Ovary (tissue), 9 donors: Measurements from ENCODE around the gene TNFRSF1B. TPM values are rescaled to one million over a fixed set of nuclear protein-coding genes. Genes with fewer than 3 reads are reported as not detected.
A peak's percentile ranks its signal among the peaks of the same experiment; 100 is the strongest.

ENCODE experiments used
- DNase-seq, 5 donors: peaks; one replicate each; pipeline ENCODE4 v3.0.0-alpha.2; 2019 to 2020
- H3K27ac ChIP-seq, 2 donors: fragments of 200-600 bp; one replicate each; pipeline versions ENCODE4 v1.5.1 to v1.8.0; 2019 to 2022
- H3K27me3 ChIP-seq: fragments of 200-600 bp; one replicate; pipeline ENCODE4 v1.8.0; 2022
- H3K36me3 ChIP-seq: fragments of 200-600 bp; sonication (generic); one replicate; pipeline ENCODE4 v1.5.1; 2019
- H3K4me1 ChIP-seq: one replicate; pipeline ENCODE4 v1.8.1; 2013; ENCODE audit warnings: mild to moderate bottlenecking, moderate library complexity; ENCODE audit not compliant: insufficient read depth
- H3K4me3 ChIP-seq: fragments of 200-600 bp; sonication (generic); one replicate; pipeline ENCODE4 v1.5.1; 2017
- H3K9me3 ChIP-seq, 2 donors: fragments of 200-600 bp in 1 of 2; sonication (generic) in 1 of 2; one replicate each; pipeline versions ENCODE4 v1.5.1 to v1.8.1; 2013 to 2019; ENCODE audit warnings: mild to moderate bottlenecking in 1 of 2, moderate library complexity in 1 of 2
- EP300 ChIP-seq: sonication (generic); formaldehyde crosslinking; IDR thresholded peaks from one replicate; pipeline ENCODE4 v1.6.1; 2017; ENCODE audit warnings: antibody characterized with exemption
- POLR2A ChIP-seq: fragments of 450-650 bp; IDR thresholded peaks from one replicate; pipeline ENCODE4 v1.6.1; 2017; ENCODE audit warnings: antibody characterized with exemption, mild to moderate bottlenecking, moderate library complexity
- WGBS, 3 donors: extraction: QIAGEN DNeasy Blood & Tissue Kit in 1 of 3; methylation state at CpG; one replicate each; pipeline versions ENCODE4 v1.1.5 to v1.1.7; 2013 to 2017; 5-methylcytosine and 5-hydroxymethylcytosine counted together
- intact Hi-C, 4 donors: fragments of 100-400 bp; cut with DNase I; formaldehyde crosslinking; loops; one replicate each; pipeline versions ENCODE4 v1.11.0 to v1.15.1; 2022 to 2023
- polyA plus RNA-seq, 2 donors: library from polyadenylated mRNA; stranded (reverse); fragments of 200-250 nt in 1 of 2; fragments of 350-450 nt in 1 of 2; fragmentation: Illumina TruSeq in 1 of 2; extraction: RNeasy Lipid Tissue Mini Kit (QIAGEN cat#74804) in 1 of 2; gene quantifications; one replicate each; pipeline ENCODE4 v1.2.3, GENCODE V29; 2013 to 2014
- total RNA-seq, 7 donors: library from RNA; depleted of rRNA in 2 of 7; stranded (reverse); fragments of >200 nt in 2 of 7; fragmentation: NEBNext Ultra II Directional in 3 of 7; extraction: Animal tissue kit (Norgen Biotek cat#: 25700) in 3 of 7; gene quantifications; one replicate each; pipeline versions ENCODE4 v1.1.0 to v1.2.4, GENCODE V29; 2016 to 2023
- TF ChIP-seq, protein P1 (sequence below), 3 donors: fragments of 450-650 bp in 2 of 3; fragments of 200-600 bp in 1 of 3; IDR thresholded peaks; one replicate each; pipeline versions ENCODE4 v1.5.1 to v1.8.0; 2016 to 2022; ENCODE audit warnings: antibody characterized with exemption in 3 of 3, mild to moderate bottlenecking in 1 of 3
- donor health status: DM: no; HTN: no; CAD: no; lungs with moderate emphysema.
- donor health status: DM: no; HTN: no; CAD: no.
- donor health status: Bipolar disorder and iron deficiency.
- donor health status: DM: yes; HTN: yes; CAD: no.
- donor health status: DM: no; HTN: no; CAD: no.
- donor health status: DM: yes; HTN: yes; CAD: no.

Gene TNFRSF1B
- total and polyA plus RNA-seq, 9 donors: 10.3 to 27.6 (median 18.7) TPM

- no peak overlapping the region for H3K27ac ChIP-seq
- H3K4me3 ChIP-seq: no peak overlapping the region
- no peaks in the 10 kb centered on the region for H3K9me3 ChIP-seq
- 82 to 84% (median 83%) methylated on average over 7 of the region's 7 CpGs for WGBS, 3 donors
- peaks cover 5% of the 10 kb centered on the region for H3K4me1 ChIP-seq
- H3K36me3 ChIP-seq: no peaks in the 10 kb centered on the region
- no peak for DNase-seq
- TF ChIP-seq POLR2A: no peak
- TF ChIP-seq, protein P1, sequence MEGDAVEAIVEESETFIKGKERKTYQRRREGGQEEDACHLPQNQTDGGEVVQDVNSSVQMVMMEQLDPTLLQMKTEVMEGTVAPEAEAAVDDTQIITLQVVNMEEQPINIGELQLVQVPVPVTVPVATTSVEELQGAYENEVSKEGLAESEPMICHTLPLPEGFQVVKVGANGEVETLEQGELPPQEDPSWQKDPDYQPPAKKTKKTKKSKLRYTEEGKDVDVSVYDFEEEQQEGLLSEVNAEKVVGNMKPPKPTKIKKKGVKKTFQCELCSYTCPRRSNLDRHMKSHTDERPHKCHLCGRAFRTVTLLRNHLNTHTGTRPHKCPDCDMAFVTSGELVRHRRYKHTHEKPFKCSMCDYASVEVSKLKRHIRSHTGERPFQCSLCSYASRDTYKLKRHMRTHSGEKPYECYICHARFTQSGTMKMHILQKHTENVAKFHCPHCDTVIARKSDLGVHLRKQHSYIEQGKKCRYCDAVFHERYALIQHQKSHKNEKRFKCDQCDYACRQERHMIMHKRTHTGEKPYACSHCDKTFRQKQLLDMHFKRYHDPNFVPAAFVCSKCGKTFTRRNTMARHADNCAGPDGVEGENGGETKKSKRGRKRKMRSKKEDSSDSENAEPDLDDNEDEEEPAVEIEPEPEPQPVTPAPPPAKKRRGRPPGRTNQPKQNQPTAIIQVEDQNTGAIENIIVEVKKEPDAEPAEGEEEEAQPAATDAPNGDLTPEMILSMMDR (IDR thresholded peaks at IDR 0.05): no peak
- no peaks in the 10 kb centered on the region for H3K27me3 ChIP-seq
- intact Hi-C loops: no loop called here
Measured at GRCh38 chr1:12228979-12229378, 62.2 kb downstream of the TNFRSF1B start.

GRCh38 chr1:12229386-12229834, 62.6 kb downstream of the TNFRSF1B start:
- Histone ChIP-seq H3K9me3 (no peaks in the 10 kb centered on the region), H3K4me3 (peak overlapping the region; percentile 100), H3K36me3 (no peaks in the 10 kb centered on the region), H3K4me1 (peaks cover 5% of the 10 kb centered on the region), H3K27me3 (no peaks in the 10 kb centered on the region), H3K27ac (no peak overlapping the region)
- intact Hi-C loops: no loop called here
- 55 to 62% (median 58%) methylated on average over 13 of the region's 13 CpGs for WGBS, 3 donors
- DNase-seq: no peak
- TF ChIP-seq, protein P1 (IDR thresholded peaks at IDR 0.05): no peak
- TF ChIP-seq EP300: no peak
- TF ChIP-seq POLR2A: no peak

DNA sequence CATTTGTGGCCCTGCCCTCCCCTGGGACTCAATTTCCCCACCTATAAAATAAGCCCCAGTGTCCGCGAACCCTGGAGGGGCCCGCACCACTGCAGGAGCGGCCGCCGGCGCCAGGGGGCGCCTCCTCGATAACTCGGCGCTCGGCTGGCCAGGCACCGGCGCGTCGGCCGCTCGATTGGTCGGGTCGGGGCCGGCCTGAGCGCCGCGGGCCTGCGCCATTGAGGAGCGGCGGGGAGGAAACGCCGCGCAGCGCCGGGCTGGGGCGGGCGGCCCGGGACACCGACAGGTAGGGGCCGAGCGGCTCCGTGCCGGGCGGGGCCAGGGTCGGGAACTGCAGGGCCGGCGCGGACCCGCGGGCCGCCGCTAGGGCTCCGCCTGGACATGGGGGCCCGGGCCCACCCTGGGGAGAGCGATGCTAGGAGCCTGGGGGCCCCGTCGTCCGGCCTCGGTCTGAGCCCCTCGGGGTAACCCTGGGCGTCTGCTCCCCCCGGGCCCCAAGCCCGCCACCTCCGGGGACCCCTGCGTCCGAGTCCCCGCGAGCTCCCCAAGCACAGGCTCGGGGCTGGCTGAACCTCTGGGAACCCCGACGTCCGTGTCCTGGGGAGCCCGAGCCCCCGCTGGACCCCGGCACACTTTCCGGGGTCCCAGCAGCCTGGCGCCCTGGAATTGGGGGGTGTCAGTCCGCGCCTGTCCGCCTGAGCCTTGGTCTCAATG, 63.2 kb downstream of the TNFRSF1B start, which contains the start of gene VPS13D:
VPS13D (plus strand) TSS at position 196 of the 714 bp plus-strand sequence. CDS start 4,237 bp downstream, outside the sequence.
- intact Hi-C loops: no loop called here
- TF ChIP-seq EP300 (no peak), POLR2A (peak; percentile 39)
- TF ChIP-seq, protein P1 (IDR thresholded peaks at IDR 0.05): peak; percentile 83 to 97 (median 95)
- no peaks in the 10 kb centered on the region for H3K36me3 ChIP-seq
- H3K4me1 ChIP-seq: peaks cover 5% of the 10 kb centered on the region
- DNase-seq: peak; percentile 77 to 89 (median 86)
- H3K27ac ChIP-seq: peak within 1 kb of the TSS; percentile 50 to 83
- H3K9me3 ChIP-seq: no peaks in the 10 kb centered on the region
- H3K27me3 ChIP-seq: no peaks in the 10 kb centered on the region
- WGBS, 3 donors: 0 to 1% (median 0%) methylated on average over 18 to 77 of the region's 77 CpGs
- peak within 1 kb of the TSS; percentile 100 for H3K4me3 ChIP-seq

DNA sequence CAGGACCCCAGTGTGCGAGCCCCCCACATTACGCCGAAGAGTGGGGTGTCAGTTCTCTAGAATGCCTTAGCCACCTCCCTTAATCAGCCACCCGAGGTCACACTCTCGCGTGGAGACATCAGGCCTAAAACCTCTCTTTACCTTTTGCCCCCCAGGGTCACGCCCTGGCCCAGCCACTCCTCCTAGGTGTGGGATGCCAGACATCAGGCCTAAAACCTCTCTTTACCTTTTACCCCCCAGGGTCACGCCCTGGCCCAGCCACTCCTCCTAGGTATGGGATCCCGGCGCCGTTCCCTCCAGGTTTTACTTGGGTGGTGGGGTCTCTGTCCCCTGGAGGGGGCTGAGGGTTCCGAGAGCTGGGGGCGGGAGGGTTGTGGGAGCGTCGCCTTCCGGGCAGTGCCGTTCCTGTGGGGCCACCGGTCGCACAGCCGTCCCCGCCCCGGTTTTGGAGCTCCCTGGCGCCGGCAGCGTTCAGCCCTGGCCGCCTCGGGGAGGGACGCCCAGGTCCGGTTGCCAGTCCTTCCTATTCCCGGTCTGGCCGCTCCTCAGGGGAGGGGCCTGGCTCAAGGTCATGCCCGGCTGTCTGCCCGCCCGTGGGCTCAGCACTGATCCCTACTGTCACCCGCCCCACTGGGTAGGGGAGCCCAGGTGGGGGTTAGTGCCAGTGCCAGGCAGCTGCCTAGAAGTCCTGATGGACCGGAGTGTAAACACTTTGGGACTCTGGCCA, 63.9 kb downstream of the TNFRSF1B start:
- intact Hi-C loops: no loop called here
- TF ChIP-seq, protein P1 (IDR thresholded peaks at IDR 0.05): no peak
- TF ChIP-seq EP300: no peak
- TF ChIP-seq POLR2A: no peak
- peak; percentile 26 to 64 (median 43) for DNase-seq

More for the DNA sequence above, 63.9 kb downstream of the TNFRSF1B start:
- peaks cover 5% of the 10 kb centered on the region for H3K4me1 ChIP-seq
- no peaks in the 10 kb centered on the region for H3K27me3 ChIP-seq
- peak overlapping the region; percentile 50 to 83 for H3K27ac ChIP-seq
- no peaks in the 10 kb centered on the region for H3K36me3 ChIP-seq
- 0 to 1% (median 0%) methylated on average over 36 of the region's 36 CpGs for WGBS, 3 donors
- peak overlapping the region; percentile 100 for H3K4me3 ChIP-seq
- no peaks in the 10 kb centered on the region for H3K9me3 ChIP-seq
